Anterior cingulate cortex (tissue), 58 donors: Measurements from ENCODE around the gene LMX1A.

ENCODE experiments used
- DNase-seq, 58 donors: peaks; one replicate each; lab custom pipeline; 2025; lab: John Stamatoyannopoulos, UW

Gene LMX1A

GRCh38 chr1:165328136-165328535, 28.4 kb downstream of the LMX1A start:
- DNase-seq: no peak

- no peak for DNase-seq
Measured at GRCh38 chr1:165327538-165327937, 29.0 kb downstream of the LMX1A start.

- no peak for DNase-seq
Measured at GRCh38 chr1:165325460-165326203, 30.9 kb downstream of the LMX1A start.

GRCh38 chr1:165324050-165324449, 32.5 kb downstream of the LMX1A start:
- DNase-seq: no peak

GRCh38 chr1:165317612-165318011, 38.9 kb downstream of the LMX1A start:
- DNase-seq: no peak

GRCh38 chr1:165316153-165316772, 40.3 kb downstream of the LMX1A start:
- DNase-seq: no peak

- no peak for DNase-seq
Measured at GRCh38 chr1:165315481-165315880, 41.0 kb downstream of the LMX1A start.

- no peak for DNase-seq
Measured at GRCh38 chr1:165313903-165314302, 42.6 kb downstream of the LMX1A start.

- DNase-seq: no peak
Measured at GRCh38 chr1:165312591-165312990, 43.9 kb downstream of the LMX1A start.

- DNase-seq: no peak
Measured at GRCh38 chr1:165306543-165307434, 49.7 kb downstream of the LMX1A start.

- DNase-seq: no peak
Measured at GRCh38 chr1:165303386-165303785, 53.1 kb downstream of the LMX1A start.

- no peak for DNase-seq
Measured at GRCh38 chr1:165300400-165300903, 56.1 kb downstream of the LMX1A start.

- DNase-seq: no peak
Measured at GRCh38 chr1:165298203-165298820, 58.2 kb downstream of the LMX1A start.

GRCh38 chr1:165296205-165296604, 60.3 kb downstream of the LMX1A start:
- no peak for DNase-seq

- no peak for DNase-seq
Measured at GRCh38 chr1:165290148-165290547, 66.4 kb downstream of the LMX1A start.

- no peak for DNase-seq
Measured at GRCh38 chr1:165289556-165289955, 67.0 kb downstream of the LMX1A start.

GRCh38 chr1:165288350-165289120, 68.0 kb downstream of the LMX1A start:
- DNase-seq: no peak

- no peak for DNase-seq
Measured at GRCh38 chr1:165287781-165288180, 68.7 kb downstream of the LMX1A start.

- no peak for DNase-seq
Measured at GRCh38 chr1:165287329-165287728, 69.2 kb downstream of the LMX1A start.

GRCh38 chr1:165284454-165284853, 72.1 kb downstream of the LMX1A start:
- no peak for DNase-seq
